ENCODE measurements around the gene TNFRSF8. TPM values are rescaled to one million over a fixed set of nuclear protein-coding genes. Genes with fewer than 3 reads are reported as not detected.

Gene TNFRSF8
- polyA plus RNA-seq, 1 of the 3 experiments (the other 2 are of a cell fraction) = 0.07 TPM

DNA sequence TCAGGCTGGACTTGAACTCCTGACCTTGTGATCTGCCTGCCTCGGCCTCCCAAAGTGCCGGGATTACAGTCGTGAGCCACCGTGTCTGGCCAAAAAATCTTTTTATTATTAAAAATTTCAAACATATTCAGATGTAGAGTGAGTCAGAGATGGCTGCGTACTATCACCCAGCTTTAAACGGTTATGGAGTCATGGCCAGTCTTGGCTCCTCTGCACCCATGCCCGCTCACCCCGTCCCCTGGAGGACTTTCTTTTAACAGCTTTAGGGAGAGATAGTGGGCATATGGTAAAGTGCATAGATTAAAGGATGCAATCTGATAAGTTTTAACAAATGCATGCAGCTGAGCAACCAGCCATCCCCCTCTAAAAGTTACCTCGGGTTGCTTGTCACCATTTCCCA, 51.8 kb downstream of the TNFRSF8 start:
- no peaks in the 10 kb centered on the region for H3K4me1 ChIP-seq (ENCODE audit: control insufficient read depth in 1 of 2, insufficient read depth in 2 of 2, low read depth in 1 of 2, low read length in 1 of 2)
- no peak overlapping the region for H2AFZ ChIP-seq (ENCODE audit: low read depth)
- H3K79me2 ChIP-seq (ENCODE audit: insufficient read depth) = no peaks in the 10 kb centered on the region
- ChIA-PET POLR2A (no interaction called here), CTCF (interaction anchor here (0.6 to 2.3 kb wide), 3 partner anchors 10 to 22 kb away, joined by 3 to 31 read pairs (median 3); no protein-coding TSS in a partner anchor)
- H3K27me3 ChIP-seq (ENCODE audit: insufficient read depth) = no peaks in the 10 kb centered on the region
- H3K36me3 ChIP-seq (replicated peaks in 1 of 2; ENCODE audit: control insufficient read depth in 1 of 2, insufficient read depth in 2 of 2, low read length in 1 of 2) = no peaks in the 10 kb centered on the region
- H3K4me3 ChIP-seq (ENCODE audit: low read depth in 2 of 2, low read length in 1 of 2) = no peak overlapping the region
- no peaks in the 10 kb centered on the region for H3K9me2 ChIP-seq
- TF ChIP-seq GABPA (IDR thresholded peaks at IDR 0.05; ENCODE audit: low read depth) (no peak), RFX5 (IDR thresholded peaks at IDR 0.05; ENCODE audit: low read length) (no peak), ELF1 (IDR thresholded peaks at IDR 0.05) (no peak), RCOR1 (IDR thresholded peaks at IDR 0.05; ENCODE audit: low read length) (no peak), NRF1 (IDR thresholded peaks at IDR 0.05; ENCODE audit: low read depth, low read length) (no peak), YY1 (IDR thresholded peaks at IDR 0.05; ENCODE audit: low read depth) (no peak)
- TF ChIP-seq, protein P1, sequence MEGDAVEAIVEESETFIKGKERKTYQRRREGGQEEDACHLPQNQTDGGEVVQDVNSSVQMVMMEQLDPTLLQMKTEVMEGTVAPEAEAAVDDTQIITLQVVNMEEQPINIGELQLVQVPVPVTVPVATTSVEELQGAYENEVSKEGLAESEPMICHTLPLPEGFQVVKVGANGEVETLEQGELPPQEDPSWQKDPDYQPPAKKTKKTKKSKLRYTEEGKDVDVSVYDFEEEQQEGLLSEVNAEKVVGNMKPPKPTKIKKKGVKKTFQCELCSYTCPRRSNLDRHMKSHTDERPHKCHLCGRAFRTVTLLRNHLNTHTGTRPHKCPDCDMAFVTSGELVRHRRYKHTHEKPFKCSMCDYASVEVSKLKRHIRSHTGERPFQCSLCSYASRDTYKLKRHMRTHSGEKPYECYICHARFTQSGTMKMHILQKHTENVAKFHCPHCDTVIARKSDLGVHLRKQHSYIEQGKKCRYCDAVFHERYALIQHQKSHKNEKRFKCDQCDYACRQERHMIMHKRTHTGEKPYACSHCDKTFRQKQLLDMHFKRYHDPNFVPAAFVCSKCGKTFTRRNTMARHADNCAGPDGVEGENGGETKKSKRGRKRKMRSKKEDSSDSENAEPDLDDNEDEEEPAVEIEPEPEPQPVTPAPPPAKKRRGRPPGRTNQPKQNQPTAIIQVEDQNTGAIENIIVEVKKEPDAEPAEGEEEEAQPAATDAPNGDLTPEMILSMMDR (IDR thresholded peaks at IDR 0.05) = no peak
- TF ChIP-seq, protein P2, sequence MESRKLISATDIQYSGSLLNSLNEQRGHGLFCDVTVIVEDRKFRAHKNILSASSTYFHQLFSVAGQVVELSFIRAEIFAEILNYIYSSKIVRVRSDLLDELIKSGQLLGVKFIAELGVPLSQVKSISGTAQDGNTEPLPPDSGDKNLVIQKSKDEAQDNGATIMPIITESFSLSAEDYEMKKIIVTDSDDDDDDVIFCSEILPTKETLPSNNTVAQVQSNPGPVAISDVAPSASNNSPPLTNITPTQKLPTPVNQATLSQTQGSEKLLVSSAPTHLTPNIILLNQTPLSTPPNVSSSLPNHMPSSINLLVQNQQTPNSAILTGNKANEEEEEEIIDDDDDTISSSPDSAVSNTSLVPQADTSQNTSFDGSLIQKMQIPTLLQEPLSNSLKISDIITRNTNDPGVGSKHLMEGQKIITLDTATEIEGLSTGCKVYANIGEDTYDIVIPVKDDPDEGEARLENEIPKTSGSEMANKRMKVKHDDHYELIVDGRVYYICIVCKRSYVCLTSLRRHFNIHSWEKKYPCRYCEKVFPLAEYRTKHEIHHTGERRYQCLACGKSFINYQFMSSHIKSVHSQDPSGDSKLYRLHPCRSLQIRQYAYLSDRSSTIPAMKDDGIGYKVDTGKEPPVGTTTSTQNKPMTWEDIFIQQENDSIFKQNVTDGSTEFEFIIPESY (IDR thresholded peaks at IDR 0.05; ENCODE audit: borderline replicate concordance, low read depth) = no peak
- TF ChIP-seq, protein P3, sequence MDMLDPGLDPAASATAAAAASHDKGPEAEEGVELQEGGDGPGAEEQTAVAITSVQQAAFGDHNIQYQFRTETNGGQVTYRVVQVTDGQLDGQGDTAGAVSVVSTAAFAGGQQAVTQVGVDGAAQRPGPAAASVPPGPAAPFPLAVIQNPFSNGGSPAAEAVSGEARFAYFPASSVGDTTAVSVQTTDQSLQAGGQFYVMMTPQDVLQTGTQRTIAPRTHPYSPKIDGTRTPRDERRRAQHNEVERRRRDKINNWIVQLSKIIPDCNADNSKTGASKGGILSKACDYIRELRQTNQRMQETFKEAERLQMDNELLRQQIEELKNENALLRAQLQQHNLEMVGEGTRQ (IDR thresholded peaks at IDR 0.05; ENCODE audit: borderline replicate concordance, low read depth, low read length) = no peak
- no peak overlapping the region for H3K4me2 ChIP-seq
- H4K20me1 ChIP-seq (ENCODE audit: insufficient read depth) = no peaks in the 10 kb centered on the region
- 62% methylated on average over 9 of the region's 9 CpGs for WGBS (ENCODE audit: low lambda C conversion rate)
- no peak overlapping the region for H3K9ac ChIP-seq
- no peaks in the 10 kb centered on the region for H3F3A ChIP-seq (replicated peaks; ENCODE audit: insufficient read depth)
- H3K9me3 ChIP-seq = no peaks in the 10 kb centered on the region
- no peak for DNase-seq
- no peak overlapping the region for H3K27ac ChIP-seq (ENCODE audit: low read depth in 2 of 2, low read length in 1 of 2)

DNA sequence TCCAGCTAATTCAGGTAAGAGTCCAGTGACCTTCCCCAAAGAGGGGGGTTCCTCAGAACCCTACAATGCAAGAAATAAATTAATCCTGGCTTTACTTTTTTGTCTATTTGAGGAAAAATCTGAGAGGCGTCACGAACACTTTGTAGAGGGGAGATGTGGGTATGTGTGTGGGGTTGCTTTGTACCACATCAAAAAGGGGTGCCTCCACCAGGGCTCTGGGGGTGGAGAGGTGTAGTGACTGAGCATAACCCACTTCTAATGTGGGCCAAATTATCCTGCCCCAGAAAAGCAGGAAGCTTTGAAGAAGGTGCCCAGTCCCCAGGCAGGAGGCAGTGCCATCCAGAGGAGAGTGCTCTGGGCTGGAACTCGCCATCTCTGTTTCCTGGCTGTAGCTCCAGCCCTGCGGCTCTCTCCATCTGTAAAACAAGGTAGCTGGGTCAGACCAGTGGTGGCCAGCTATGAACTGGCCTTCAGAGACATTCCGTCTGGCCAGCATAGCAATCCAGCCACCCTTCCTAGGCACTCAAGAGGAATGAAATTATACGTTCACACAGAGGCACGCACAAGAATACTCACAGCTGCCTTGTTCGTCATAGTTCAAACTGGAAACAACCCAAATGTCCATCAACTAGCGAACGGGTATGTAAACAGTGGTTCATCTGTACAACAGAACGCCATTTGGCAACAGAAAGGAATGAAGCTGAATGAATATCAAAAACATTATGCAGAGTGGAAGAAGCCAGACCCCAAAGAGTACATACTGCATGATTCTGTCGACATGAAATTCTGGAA, 58.3 kb downstream of the TNFRSF8 start:
- POLR2A ChIA-PET = no interaction called here
- WGBS (ENCODE audit: low lambda C conversion rate) = 57% methylated on average over 11 of the region's 12 CpGs
- H3K4me1 ChIP-seq (ENCODE audit: control insufficient read depth in 1 of 2, insufficient read depth in 2 of 2, low read depth in 1 of 2, low read length in 1 of 2) = no peaks in the 10 kb centered on the region
- no peak for DNase-seq
- H3K9me2 ChIP-seq = no peaks in the 10 kb centered on the region
- no peaks in the 10 kb centered on the region for H3K9me3 ChIP-seq
- no peak overlapping the region for H3K27ac ChIP-seq (ENCODE audit: low read depth in 2 of 2, low read length in 1 of 2)
- no peak overlapping the region for H3K4me3 ChIP-seq (ENCODE audit: low read depth in 2 of 2, low read length in 1 of 2)
- CTCF ChIA-PET = interaction anchor here (1.0 to 12.3 kb wide), 4 partner anchors 16 to 89 kb away, joined by 3 to 436 read pairs (median 70); no protein-coding TSS in a partner anchor
- no peak overlapping the region for H2AFZ ChIP-seq (ENCODE audit: low read depth)
- TF ChIP-seq, protein P3 (IDR thresholded peaks at IDR 0.05; ENCODE audit: borderline replicate concordance, low read depth, low read length) = no peak
- TF ChIP-seq TEAD4 (IDR thresholded peaks at IDR 0.05; ENCODE audit: borderline replicate concordance, insufficient read depth) = no peak
- TF ChIP-seq GATA2 (CRISPR knock-in tag; IDR thresholded peaks at IDR 0.05) = no peak
- TF ChIP-seq FOXM1 (IDR thresholded peaks at IDR 0.05; ENCODE audit: low read depth) = no peak
- TF ChIP-seq, protein P4, sequence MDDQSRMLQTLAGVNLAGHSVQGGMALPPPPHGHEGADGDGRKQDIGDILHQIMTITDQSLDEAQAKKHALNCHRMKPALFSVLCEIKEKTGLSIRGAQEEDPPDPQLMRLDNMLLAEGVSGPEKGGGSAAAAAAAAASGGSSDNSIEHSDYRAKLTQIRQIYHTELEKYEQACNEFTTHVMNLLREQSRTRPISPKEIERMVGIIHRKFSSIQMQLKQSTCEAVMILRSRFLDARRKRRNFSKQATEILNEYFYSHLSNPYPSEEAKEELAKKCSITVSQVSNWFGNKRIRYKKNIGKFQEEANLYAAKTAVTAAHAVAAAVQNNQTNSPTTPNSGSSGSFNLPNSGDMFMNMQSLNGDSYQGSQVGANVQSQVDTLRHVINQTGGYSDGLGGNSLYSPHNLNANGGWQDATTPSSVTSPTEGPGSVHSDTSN (IDR thresholded peaks at IDR 0.05) = no peak
- H3F3A ChIP-seq (replicated peaks; ENCODE audit: insufficient read depth) = no peaks in the 10 kb centered on the region
- H3K27me3 ChIP-seq (ENCODE audit: insufficient read depth) = no peaks in the 10 kb centered on the region; the same call in 1 of the 2 replicates
- no peaks in the 10 kb centered on the region for H3K36me3 ChIP-seq (replicated peaks in 1 of 2; ENCODE audit: control insufficient read depth in 1 of 2, insufficient read depth in 2 of 2, low read length in 1 of 2)
- H3K4me2 ChIP-seq = no peak overlapping the region
- no peaks in the 10 kb centered on the region for H3K79me2 ChIP-seq (ENCODE audit: insufficient read depth)
- H3K9ac ChIP-seq = no peak overlapping the region
- H4K20me1 ChIP-seq (ENCODE audit: insufficient read depth) = no peaks in the 10 kb centered on the region
